GM23248 (cell line): ENCODE data around the gene FOXB1.

ENCODE experiments used
- EZH2 ChIP-seq: fragments of 200-600 bp; sonication (generic); IDR thresholded peaks from 2 replicates; pipeline ENCODE4 v1.6.1; 2018; ENCODE audit warnings: antibody characterized with exemption, mild to moderate bottlenecking; ENCODE audit not compliant: insufficient read depth, poor library complexity, severe bottlenecking
- EZH2phosphoT487 ChIP-seq: fragments of 200-600 bp; sonication (generic); IDR thresholded peaks from 2 replicates; pipeline ENCODE4 v1.6.1; 2018; ENCODE audit warnings: antibody characterized with exemption, moderate library complexity, mild to moderate bottlenecking, low read depth; ENCODE audit not compliant: insufficient read depth

DNA sequence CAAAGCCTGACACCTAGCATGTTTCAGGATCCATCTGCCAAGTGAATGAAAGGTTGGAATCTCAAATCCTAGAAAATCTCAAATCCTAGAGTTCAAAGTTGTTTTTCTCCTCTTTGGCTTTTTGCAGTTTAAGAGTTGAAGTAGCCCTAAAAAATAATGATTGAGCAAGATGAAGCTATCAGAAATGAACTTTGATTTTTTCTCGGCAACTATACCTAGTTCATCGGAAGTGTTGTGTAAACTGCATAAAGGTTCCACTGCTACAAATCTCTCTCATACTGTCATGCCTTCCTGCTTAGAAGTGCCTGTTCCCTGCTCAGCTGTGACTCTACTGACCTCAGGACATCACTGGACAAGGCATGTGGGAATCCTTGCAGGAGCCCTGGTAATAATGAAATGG, 35.8 kb upstream of the FOXB1 start:
- no peak for TF ChIP-seq EZH2
- no peak for TF ChIP-seq EZH2phosphoT487
